AG08396 (cell line): Measurements from ENCODE around the gene ARID1A.
A peak's percentile ranks its signal among the peaks of the same experiment; 100 is the strongest.

Experiments
- DNase-seq: peaks from one replicate; pipeline ENCODE4 v3.0.0; 2012; ENCODE audit warnings: low spot score, mixed read lengths

Gene ARID1A

DNA sequence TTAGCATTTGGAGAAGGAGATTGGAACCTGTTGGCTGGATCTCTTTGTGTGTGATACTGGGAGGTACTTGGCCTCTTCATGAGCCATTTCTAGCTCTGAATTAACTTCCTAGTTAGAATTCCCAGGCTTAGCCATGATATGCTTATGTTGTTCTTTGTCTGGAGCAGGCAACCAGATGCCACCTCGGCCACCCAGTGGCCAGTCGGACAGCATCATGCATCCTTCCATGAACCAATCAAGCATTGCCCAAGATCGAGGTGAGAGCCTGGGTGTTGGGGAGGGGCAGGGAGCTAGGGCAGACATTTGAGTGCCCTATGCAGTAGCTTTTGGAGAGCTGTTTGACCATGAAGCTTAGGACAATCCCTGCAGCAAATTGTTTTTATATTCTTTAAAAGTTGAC, 65.4 kb downstream of the ARID1A start:
- DNase-seq: no peak

GRCh38 chr1:26767714-26768113, 71.9 kb downstream of the ARID1A start:
- DNase-seq: no peak

GRCh38 chr1:26768755-26769154, 72.9 kb downstream of the ARID1A start:
- DNase-seq: peak; percentile 12

- no peak for DNase-seq
These were observed 75.4 kb downstream of the ARID1A start for GRCh38 chr1:26771285-26771642.

DNA sequence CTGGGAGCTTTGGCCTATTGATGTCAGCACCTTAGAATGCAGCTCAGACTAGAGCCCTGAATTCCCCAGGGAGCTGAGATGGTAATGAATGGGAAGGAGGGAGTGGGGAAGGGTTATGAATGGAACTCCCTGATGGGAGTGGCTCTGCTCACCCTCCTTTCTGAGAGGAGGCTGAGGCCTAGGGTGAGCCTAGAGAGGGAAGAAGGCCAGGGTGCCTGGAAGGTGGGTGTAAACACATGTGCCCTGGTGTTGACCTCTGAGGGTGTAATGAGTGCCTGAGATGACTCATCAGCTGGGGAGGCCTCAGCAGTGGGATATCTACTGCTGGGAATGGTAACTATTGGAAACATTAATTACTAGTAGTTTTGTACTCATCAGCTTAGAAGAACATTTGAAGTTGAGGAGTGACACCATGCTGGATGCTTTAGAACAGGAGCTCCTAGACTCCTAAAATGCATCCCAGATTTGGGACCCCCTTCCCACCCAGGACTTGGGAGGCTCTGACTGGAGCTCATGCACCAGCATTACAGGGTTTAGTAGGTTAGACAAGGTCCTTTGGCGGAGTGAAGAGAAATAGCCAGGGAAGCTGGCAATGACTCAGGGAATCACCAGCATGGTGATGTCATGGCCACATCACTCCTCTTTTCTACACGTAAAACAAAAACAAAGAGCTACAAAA, 76.0 kb downstream of the ARID1A start:
- peak; percentile 88 for DNase-seq

GRCh38 chr1:26772687-26773086, 76.9 kb downstream of the ARID1A start:
- peak; percentile 83 for DNase-seq

DNA sequence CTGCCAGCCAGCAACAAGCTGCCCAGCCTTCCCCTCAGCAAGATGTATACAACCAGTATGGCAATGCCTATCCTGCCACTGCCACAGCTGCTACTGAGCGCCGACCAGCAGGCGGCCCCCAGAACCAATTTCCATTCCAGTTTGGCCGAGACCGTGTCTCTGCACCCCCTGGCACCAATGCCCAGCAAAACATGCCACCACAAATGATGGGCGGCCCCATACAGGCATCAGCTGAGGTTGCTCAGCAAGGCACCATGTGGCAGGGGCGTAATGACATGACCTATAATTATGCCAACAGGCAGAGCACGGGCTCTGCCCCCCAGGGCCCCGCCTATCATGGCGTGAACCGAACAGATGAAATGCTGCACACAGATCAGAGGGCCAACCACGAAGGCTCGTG, 78.6 kb downstream of the ARID1A start:
- no peak for DNase-seq

GRCh38 chr1:26775666-26776065, 79.9 kb downstream of the ARID1A start:
- no peak for DNase-seq

DNA sequence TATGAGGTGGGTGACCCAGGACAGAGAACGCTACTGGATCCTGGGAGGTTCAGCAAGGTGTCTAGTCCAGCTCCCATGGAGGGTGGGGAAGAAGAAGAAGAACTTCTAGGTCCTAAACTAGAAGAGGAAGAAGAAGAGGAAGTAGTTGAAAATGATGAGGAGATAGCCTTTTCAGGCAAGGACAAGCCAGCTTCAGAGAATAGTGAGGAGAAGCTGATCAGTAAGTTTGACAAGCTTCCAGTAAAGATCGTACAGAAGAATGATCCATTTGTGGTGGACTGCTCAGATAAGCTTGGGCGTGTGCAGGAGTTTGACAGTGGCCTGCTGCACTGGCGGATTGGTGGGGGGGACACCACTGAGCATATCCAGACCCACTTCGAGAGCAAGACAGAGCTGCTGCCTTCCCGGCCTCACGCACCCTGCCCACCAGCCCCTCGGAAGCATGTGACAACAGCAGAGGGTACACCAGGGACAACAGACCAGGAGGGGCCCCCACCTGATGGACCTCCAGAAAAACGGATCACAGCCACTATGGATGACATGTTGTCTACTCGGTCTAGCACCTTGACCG, 83.4 kb downstream of the ARID1A start:
- DNase-seq: no peak

DNA sequence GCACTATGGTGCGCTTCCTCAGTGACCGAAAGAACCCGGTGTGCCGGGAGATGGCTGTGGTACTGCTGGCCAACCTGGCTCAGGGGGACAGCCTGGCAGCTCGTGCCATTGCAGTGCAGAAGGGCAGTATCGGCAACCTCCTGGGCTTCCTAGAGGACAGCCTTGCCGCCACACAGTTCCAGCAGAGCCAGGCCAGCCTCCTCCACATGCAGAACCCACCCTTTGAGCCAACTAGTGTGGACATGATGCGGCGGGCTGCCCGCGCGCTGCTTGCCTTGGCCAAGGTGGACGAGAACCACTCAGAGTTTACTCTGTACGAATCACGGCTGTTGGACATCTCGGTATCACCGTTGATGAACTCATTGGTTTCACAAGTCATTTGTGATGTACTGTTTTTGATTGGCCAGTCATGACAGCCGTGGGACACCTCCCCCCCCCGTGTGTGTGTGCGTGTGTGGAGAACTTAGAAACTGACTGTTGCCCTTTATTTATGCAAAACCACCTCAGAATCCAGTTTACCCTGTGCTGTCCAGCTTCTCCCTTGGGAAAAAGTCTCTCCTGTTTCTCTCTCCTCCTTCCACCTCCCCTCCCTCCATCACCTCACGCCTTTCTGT, 84.6 kb downstream of the ARID1A start:
- DNase-seq: no peak

DNA sequence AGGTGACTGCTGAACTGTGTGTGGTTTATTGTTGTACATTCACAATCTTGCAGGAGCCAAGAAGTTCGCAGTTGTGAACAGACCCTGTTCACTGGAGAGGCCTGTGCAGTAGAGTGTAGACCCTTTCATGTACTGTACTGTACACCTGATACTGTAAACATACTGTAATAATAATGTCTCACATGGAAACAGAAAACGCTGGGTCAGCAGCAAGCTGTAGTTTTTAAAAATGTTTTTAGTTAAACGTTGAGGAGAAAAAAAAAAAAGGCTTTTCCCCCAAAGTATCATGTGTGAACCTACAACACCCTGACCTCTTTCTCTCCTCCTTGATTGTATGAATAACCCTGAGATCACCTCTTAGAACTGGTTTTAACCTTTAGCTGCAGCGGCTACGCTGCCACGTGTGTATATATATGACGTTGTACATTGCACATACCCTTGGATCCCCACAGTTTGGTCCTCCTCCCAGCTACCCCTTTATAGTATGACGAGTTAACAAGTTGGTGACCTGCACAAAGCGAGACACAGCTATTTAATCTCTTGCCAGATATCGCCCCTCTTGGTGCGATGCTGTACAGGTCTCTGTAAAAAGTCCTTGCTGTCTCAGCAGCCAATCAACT, 85.5 kb downstream of the ARID1A start:
- no peak for DNase-seq

GRCh38 chr1:26782521-26783212, 86.9 kb downstream of the ARID1A start:
- no peak for DNase-seq

DNA sequence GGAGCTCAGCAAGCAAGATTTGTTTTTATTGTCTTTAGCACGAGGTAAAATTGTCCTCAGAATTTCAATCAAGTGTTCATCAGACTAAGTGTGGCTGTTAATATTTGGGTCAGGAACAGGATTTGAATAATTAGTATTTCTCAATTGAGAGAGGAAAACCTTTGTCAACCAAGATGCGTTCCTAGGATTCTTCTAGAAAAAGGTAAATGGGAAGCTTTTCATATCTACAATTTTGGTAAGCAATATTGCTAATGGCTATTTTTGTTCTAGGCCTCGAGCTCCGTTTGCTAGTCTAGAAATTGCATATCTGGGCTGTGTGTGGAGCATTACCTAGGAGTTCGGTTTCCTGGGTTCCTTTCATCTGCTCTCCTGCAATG, 87.8 kb downstream of the ARID1A start:
- no peak for DNase-seq

- peak; percentile 76 for DNase-seq
These were observed 88.4 kb downstream of the ARID1A start for GRCh38 chr1:26784023-26784871.

GRCh38 chr1:26784886-26785285, 89.1 kb downstream of the ARID1A start:
- no peak for DNase-seq

GRCh38 chr1:26785611-26786436, 90.0 kb downstream of the ARID1A start:
- DNase-seq: no peak

DNA sequence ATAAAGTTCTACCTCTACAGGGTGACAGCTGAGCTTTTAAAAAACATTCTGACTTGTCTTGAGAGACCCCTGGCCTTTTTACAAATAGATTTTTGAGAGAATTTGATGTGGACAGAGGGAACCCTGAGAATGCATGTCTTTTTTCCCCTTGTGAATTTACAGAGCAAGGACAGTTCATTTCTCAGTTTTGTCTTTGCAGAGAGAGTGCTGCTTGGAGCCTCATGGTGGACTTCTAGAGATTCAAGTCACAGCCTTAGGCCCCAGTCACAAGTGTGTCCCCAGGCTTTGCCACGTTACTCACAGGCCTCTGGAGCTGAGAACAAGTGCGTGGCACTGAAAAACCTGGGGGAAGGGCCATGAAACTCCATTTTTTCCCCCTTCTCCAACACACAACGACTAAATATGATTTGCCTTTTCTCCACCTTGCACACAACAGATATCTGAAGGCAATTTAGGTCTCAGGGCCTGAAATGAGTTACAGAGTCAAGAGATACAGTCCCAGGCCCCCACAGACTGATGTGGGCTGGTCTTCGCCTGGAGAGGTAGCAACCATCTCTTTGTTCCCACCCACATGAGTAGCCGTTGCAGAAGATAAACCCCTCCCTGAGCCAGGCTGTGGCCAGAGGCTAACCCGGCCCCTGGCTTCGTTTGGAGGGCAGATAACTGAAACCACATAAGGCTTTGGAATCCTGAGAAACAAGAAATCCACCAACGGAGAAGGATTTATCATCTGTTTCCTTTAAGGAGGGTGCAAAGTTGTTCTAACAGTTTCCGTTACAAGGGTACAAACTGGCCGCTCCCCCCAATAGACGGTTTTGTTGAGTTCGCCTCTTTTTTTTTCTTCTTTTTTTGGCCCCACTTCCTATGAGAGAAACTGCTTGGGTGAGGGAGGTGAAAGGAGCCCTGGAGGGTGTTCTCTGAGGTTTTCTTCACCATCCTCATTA, 90.9 kb downstream of the ARID1A start:
- DNase-seq: peak; percentile 82

GRCh38 chr1:26787381-26787705, 91.5 kb downstream of the ARID1A start:
- peak; percentile 34 for DNase-seq

DNA sequence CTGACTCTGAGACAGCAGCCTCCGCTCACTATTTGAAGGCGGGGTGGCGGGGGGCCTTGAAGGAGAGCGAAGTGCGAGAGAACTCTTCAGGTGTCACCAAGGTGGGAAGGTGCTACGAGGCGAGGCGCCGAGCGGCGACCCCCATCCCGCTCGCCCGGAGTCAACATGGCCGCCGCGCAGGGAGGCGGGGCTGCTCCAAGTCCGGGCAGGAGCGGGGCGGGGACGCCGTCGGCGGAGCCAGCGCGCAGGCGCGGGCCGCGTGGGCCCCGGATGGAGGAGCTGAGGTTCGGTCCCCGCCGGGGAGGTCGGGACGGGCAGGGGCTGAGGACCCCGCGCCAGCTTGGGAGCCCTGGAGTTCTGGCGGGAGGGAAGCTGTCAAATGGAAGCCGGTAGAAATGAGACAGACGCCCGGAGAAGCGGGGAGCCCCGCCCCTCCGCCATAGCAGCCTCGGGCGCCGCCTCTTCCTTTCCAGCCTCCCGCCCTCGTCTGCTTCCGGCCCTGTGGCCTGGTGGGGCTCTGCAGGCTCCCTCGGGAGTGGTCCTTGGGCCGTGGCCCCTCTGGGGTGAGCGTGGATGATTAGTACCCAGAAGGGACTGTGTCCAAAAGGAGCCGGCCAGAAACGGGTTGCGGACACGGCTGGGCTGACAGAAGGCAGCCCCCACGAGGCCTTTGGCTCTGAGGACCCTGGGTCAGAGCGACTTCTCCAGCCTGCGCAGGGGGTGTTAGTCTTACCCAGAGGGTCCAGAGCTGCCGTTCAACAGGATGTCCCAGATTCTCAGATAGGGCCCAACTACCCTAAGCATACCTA, 92.1 kb downstream of the ARID1A start, which contains the start of gene PIGV:
Gene PIGV (plus strand): TSS at position 245 of the 809 bp plus-strand sequence. CDS start 2,866 bp downstream, outside the sequence.
- DNase-seq: peak; percentile 95
